Activated CD4-positive, alpha-beta memory T cell treated with anti-CD3 and anti-CD28 coated beads, Interleukin-2, amount 10 ng/mL, durations not matched to agents 7 days and 5 days (primary cell): Measurements from ENCODE around the gene TTC39B. TPM values are rescaled to one million over a fixed set of nuclear protein-coding genes. Genes with fewer than 3 reads are reported as not detected.
"Not testable (repeated sequence)": the region's sequence is repeated elsewhere in the genome, so short reads cannot be mapped to it uniquely, and the experiment has no call there.

Experiments
- CTCF ChIA-PET: fragments of 350-600 bp; sonication (Branson Sonifier 250); formaldehyde crosslinking; loops from one replicate; lab custom pipeline; 2021; ENCODE audit warnings: antibody characterized with exemption, inconsistent platforms; lab: Charles Lee
- POLR2A ChIA-PET: fragments of 350-600 bp; sonication (Branson Sonifier 250); formaldehyde crosslinking; loops from one replicate; lab custom pipeline; 2021; ENCODE audit warnings: antibody characterized with exemption; lab: Charles Lee
- DNase-seq: peaks from one replicate; pipeline ENCODE4 v3.0.0-alpha.2; 2020
- H3K27ac Mint-ChIP-seq: one replicate; pipeline ENCODE4 v1.8.0; 2021; ENCODE audit warnings: mild to moderate bottlenecking, mixed read lengths
- H3K27me3 Mint-ChIP-seq: one replicate; pipeline ENCODE4 v1.8.0; 2021; ENCODE audit warnings: mixed read lengths
- H3K36me3 Mint-ChIP-seq: one replicate; pipeline ENCODE4 v1.8.0; 2021; ENCODE audit warnings: low read depth, mixed read lengths
- H3K4me1 Mint-ChIP-seq: one replicate; pipeline ENCODE4 v1.8.0; 2021; ENCODE audit warnings: mixed read lengths
- H3K4me3 Mint-ChIP-seq: one replicate; pipeline ENCODE4 v1.8.0; 2021; ENCODE audit warnings: mild to moderate bottlenecking, mixed read lengths
- H3K9me3 Mint-ChIP-seq: one replicate; pipeline ENCODE4 v1.8.0; 2021; ENCODE audit warnings: mixed read lengths
- total RNA-seq, 2 experiments: library from RNA; stranded (reverse); gene quantifications; one replicate each; pipeline ENCODE4 v1.2.3, GENCODE V29; 2021

Gene TTC39B
- total RNA-seq, 2 experiments from 2014 or later: 27.5 to 29.6 TPM

DNA sequence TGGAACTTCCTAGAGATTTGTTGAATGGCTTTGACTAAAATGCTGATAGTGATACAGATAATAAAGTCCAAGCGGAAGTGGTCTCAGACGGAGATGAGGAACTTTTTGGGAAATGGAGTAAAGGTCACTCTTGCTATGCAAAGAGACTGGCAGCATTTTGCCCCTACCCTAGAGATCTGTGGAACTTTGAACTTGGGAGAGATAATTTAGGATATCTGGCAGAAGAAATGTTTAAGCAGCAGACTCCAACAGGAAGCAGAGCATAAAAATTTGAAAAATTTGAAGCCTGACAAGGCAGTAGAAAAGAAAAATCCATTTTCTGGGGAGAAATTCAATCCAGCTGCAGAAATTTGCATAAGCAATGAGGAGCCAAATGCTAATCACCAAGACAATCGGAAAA is 15.7 kb upstream of the TTC39B start:
- H3K4me1 Mint-ChIP-seq, H3K36me3 Mint-ChIP-seq, H3K27ac Mint-ChIP-seq, POLR2A ChIA-PET, H3K4me3 Mint-ChIP-seq, CTCF ChIA-PET, H3K9me3 Mint-ChIP-seq, DNase-seq, H3K27me3 Mint-ChIP-seq: not testable (repeated sequence)

DNA sequence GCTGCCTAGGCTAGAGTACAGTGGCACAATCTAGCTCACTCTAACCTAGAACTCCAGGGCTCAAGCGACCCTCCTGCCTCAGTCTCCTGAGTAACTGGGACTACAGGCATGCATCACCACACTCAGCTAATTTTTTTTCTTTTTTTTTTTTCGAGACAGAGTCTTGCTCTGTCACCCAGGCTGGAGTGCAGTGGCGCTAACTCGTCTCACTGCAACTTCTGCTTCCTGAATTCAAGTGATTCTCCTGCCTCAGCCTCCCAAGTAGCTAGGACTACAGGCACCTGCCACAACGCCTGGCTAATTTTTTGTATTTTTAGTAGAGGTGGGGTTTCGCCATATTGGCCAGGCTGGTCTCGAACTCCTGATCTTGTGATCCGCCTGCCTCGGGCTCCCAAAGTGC is 12.6 kb upstream of the TTC39B start:
- not testable (repeated sequence) for H3K27me3 Mint-ChIP-seq

DNA sequence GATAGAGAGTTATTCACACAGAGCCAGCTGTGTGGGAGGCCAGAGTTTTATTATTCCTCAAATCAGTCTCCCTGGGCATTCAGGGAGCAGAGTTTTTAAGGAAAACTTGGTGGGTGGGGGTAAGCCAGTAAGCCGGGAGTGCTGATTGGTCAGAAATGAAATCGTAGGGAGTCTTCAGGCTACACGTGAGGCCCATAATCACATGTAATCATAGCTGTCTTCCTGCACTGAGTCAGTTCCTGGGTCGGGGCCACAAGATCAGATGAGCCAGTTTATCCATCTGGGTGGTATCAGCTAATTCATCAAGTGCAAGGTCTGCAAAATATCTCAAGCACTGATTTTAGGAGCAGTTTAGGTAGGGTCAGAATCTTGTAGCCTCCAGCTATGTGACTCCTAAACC is 10.8 kb upstream of the TTC39B start:
- DNase-seq: no peak
- ChIA-PET CTCF (interaction anchor here (1.0 kb wide), 1 partner anchor 49 kb away, joined by 3 read pairs; no protein-coding TSS in a partner anchor), POLR2A (interaction anchor here (0.7 to 3.0 kb wide), 2 partner anchors 11 to 18 kb away, joined by 3 to 15 read pairs; partner anchors contain the start of gene TTC39B)
- peaks cover 12% of the 10 kb centered on the region for H3K9me3 Mint-ChIP-seq
- H3K27ac Mint-ChIP-seq: no peak overlapping the region
- H3K27me3 Mint-ChIP-seq: no peaks in the 10 kb centered on the region
- H3K4me3 Mint-ChIP-seq: no peak overlapping the region
- peaks cover 10% of the 10 kb centered on the region for H3K4me1 Mint-ChIP-seq
- H3K36me3 Mint-ChIP-seq: peaks cover 8% of the 10 kb centered on the region

More for the DNA sequence above, 12.6 kb upstream of the TTC39B start:
- H3K27ac Mint-ChIP-seq, H3K4me1 Mint-ChIP-seq, DNase-seq, POLR2A ChIA-PET, CTCF ChIA-PET, H3K9me3 Mint-ChIP-seq, H3K36me3 Mint-ChIP-seq, H3K4me3 Mint-ChIP-seq: not testable (repeated sequence)

DNA sequence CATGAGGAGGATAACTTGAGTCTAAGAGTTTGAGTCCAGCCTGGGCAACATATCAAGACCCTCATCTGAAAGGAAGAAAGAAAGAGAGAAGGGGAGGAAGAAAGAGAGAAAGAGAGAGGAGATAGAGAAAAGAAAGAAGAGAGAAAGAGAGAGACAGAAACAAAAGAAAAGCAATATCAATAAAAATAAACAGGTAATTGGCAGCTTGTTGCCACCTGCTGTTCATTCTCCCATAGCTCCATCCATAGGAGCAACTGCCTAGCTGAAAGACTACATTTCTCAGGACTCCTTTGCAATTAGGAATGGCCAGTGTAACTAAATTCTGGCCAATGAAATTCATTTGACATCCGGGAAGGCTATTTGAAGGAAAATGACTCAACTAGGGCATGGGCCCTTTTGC is 4.6 kb upstream of the TTC39B start:
- H3K27ac Mint-ChIP-seq: no peak overlapping the region
- POLR2A ChIA-PET: interaction anchor here (1.1 to 4.2 kb wide), 4 partner anchors 12 to 199 kb away, joined by 3 to 35 read pairs (median 24); partner anchors contain the start of gene PSIP1

DNA sequence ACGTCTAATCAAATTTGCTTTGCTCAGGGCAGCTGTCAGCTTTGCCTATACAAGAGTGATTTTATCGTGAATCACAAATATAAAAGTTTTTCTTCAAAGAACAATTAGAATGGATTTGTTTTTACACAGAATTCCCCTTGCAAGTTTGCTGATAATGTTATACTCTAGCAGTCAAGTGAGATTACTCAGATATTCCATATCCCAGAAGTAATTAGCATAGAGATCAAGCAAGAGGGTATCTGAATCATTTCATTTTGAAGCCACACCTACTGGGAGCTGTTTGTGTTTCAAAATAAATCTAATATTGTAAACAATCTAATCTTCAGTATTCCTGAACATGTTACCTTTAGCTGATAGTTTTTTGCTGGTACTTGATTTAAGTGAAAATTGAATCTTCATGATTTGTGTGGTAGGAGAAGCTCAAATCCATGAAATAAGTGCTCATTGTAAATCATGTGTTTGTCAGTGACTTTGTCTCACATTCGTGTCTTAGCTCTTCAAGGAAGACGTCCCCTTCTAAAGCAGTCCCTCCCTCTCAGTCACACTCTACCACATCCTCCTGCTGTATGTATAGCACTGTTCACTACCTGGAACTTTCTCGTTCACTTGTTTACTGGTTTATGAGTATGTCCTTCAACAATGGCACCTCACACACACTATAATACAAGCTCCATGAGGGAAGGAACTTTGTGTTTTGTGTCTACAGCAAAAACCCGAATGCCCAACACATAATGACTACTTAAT is 3.3 kb upstream of the TTC39B start:
- ChIA-PET CTCF (interaction anchor here (0.7 to 2.6 kb wide), 11 partner anchors 11 to 296 kb away, joined by 3 to 21 read pairs (median 5); partner anchors contain the start of gene SNAPC3), POLR2A (interaction anchor here (0.6 to 4.2 kb wide), 7 partner anchors 11 to 242 kb away, joined by 3 to 35 read pairs (median 10); partner anchors contain the start of genes CCDC171, PSIP1 and SNAPC3)
- Mint-ChIP-seq H3K4me3 (peak overlapping the region; percentile 25), H3K9me3 (peaks cover 7% of the 10 kb centered on the region), H3K36me3 (peaks cover 21% of the 10 kb centered on the region), H3K27me3 (no peaks in the 10 kb centered on the region), H3K4me1 (peaks cover 51% of the 10 kb centered on the region), H3K27ac (peak overlapping the region; percentile 87)
- peak; percentile 48 for DNase-seq

More for the DNA sequence above, 4.6 kb upstream of the TTC39B start:
- Mint-ChIP-seq H3K9me3 (peaks cover 7% of the 10 kb centered on the region), H3K36me3 (peaks cover 10% of the 10 kb centered on the region), H3K27me3 (no peaks in the 10 kb centered on the region), H3K4me3 (no peak overlapping the region), H3K4me1 (peaks cover 43% of the 10 kb centered on the region)
- no peak for DNase-seq
- CTCF ChIA-PET: interaction anchor here (1.1 to 2.6 kb wide), 8 partner anchors 10 to 112 kb away, joined by 3 to 21 read pairs (median 4); partner anchors contain the start of gene SNAPC3

DNA sequence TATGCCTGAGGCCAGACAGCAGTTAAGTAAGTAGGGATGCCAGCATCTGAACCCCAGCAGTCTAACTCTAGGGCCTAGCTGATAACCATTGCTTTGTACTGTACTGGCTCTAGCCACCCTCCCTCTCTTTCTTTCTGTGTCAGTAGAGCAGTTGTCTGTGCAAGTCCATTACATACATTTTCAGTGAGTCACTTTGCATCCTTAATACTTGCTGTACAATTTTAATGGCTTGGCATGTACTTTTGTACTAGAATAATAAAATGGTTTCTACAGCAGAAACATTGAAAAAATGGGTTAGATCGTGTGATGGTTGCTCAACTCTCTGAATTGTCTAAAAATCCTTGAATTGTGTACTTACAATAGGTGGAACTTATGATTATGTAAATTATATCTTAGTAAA is 1.5 kb upstream of the TTC39B start:
- Mint-ChIP-seq H3K4me3 (no peak overlapping the region), H3K9me3 (peaks cover 4% of the 10 kb centered on the region), H3K36me3 (peaks cover 28% of the 10 kb centered on the region), H3K27me3 (no peaks in the 10 kb centered on the region), H3K4me1 (peaks cover 62% of the 10 kb centered on the region), H3K27ac (no peak overlapping the region)
- no peak for DNase-seq
- CTCF ChIA-PET: interaction anchor here (1.2 to 2.9 kb wide), 2 partner anchors 9 to 96 kb away, joined by 5 to 9 read pairs; no protein-coding TSS in a partner anchor
- POLR2A ChIA-PET: interaction anchor here (1.2 to 4.2 kb wide), 3 partner anchors 9 to 114 kb away, joined by 6 to 32 read pairs (median 20); partner anchors contain the start of gene SNAPC3

DNA sequence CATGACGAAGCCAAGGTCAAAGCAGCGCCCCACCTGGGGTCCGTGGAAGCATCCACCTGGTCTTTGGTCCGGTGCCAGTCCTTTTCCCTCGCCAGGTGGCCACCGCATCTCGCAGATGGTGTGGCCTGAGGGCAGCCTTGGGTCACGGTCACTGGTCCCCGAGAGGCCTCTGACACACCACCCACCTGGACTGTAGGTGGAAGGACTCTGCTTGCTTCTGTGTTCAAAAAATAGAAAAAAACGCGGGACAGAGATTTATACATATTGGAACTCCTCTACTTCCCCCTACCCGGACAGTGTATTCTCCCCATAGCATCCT is 466 bp upstream of the TTC39B start:
- Mint-ChIP-seq H3K4me1 (peaks cover 59% of the 10 kb centered on the region), H3K36me3 (peaks cover 21% of the 10 kb centered on the region)
- POLR2A ChIA-PET: interaction anchor here (0.7 to 3.4 kb wide), 7 partner anchors 8 to 204 kb away, joined by 3 to 36 read pairs (median 6); partner anchors contain the start of genes PSIP1 and SNAPC3

DNA sequence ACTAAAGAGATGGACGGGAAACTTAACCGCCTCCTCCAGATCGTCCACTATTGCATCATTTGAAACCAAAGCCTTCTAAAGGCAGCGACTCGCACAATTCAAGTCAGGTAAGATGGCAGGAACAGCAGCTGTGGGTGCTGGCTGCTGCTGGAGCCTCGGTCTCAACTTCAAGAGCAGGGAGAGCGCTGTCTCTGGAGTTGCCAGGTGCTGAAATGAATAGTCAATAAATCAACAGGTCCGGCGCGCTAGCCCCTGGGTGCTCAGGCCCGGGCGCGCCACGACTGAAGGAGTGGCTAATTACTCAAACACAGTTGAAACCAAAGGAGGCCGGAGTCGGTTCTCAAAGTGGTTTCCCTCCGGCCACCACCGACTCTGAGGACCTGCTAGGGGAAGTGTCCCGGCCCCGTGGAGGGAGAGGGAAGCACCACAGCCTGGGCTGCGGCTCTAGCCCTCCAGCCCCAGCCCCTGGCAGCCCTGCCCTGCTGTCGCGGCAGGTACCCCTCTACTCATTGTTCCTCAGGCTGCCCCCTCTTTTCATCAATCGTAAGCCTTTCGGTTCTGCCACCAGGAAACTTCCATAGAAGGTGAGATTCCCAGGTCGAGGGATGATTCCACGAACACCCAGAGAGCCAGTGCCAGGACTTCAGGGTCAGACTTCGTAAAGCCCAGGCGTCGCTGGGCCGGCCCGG is 804 bp downstream of the TTC39B start:
- Mint-ChIP-seq H3K9me3 (no peaks in the 10 kb centered on the region), H3K27ac (peak overlapping the region; percentile 77), H3K36me3 (peaks cover 23% of the 10 kb centered on the region), H3K27me3 (no peaks in the 10 kb centered on the region), H3K4me3 (peak overlapping the region; percentile 92), H3K4me1 (peaks cover 53% of the 10 kb centered on the region)
- ChIA-PET CTCF (interaction anchor here (0.8 to 2.9 kb wide), 4 partner anchors 10 to 146 kb away, joined by 3 to 9 read pairs (median 4); no protein-coding TSS in a partner anchor), POLR2A (interaction anchor here (1.1 to 3.4 kb wide), 6 partner anchors 11 to 205 kb away, joined by 3 to 36 read pairs (median 4); partner anchors contain the start of genes PSIP1 and SNAPC3)
- peak; percentile 60 for DNase-seq

More for the DNA sequence above, 466 bp upstream of the TTC39B start:
- Mint-ChIP-seq H3K4me3 (peak overlapping the region; percentile 92), H3K27ac (peak overlapping the region; percentile 72), H3K9me3 (no peaks in the 10 kb centered on the region), H3K27me3 (no peaks in the 10 kb centered on the region)
- CTCF ChIA-PET: interaction anchor here (1.0 to 2.9 kb wide), 6 partner anchors 8 to 192 kb away, joined by 3 to 9 read pairs (median 4); no protein-coding TSS in a partner anchor
- DNase-seq: no peak

DNA sequence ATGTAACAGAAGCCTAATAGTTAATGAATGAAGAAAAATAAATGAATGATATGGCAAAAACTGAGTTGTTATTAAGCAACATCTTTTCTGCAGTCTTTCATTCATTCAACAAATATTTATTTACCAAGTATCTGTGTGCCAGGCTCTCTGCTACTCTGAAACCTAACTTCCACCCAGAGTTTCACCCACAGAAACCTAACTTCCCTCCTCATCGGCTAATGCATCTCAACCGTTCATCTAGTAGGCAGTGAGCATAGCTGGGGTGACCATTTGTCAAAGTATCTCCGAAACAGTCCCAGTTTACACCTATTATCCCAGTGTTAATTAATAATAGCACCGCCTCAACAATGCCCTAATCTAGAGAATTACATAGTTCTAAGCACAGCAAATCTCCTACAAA is 1.5 kb downstream of the TTC39B start:
- no peak for DNase-seq
- peaks cover 28% of the 10 kb centered on the region for H3K36me3 Mint-ChIP-seq
- H3K27me3 Mint-ChIP-seq: no peaks in the 10 kb centered on the region
- no peaks in the 10 kb centered on the region for H3K9me3 Mint-ChIP-seq
- CTCF ChIA-PET: interaction anchor here (2.9 kb wide), 1 partner anchor 93 kb away, joined by 9 read pairs; no protein-coding TSS in a partner anchor
- POLR2A ChIA-PET: interaction anchor here (1.1 to 3.4 kb wide), 4 partner anchors 10 to 206 kb away, joined by 3 to 36 read pairs (median 10); partner anchors contain the start of genes PSIP1 and SNAPC3
- peak overlapping the region; percentile 92 for H3K4me3 Mint-ChIP-seq
- peaks cover 55% of the 10 kb centered on the region for H3K4me1 Mint-ChIP-seq
- H3K27ac Mint-ChIP-seq: peak overlapping the region; percentile 77

DNA sequence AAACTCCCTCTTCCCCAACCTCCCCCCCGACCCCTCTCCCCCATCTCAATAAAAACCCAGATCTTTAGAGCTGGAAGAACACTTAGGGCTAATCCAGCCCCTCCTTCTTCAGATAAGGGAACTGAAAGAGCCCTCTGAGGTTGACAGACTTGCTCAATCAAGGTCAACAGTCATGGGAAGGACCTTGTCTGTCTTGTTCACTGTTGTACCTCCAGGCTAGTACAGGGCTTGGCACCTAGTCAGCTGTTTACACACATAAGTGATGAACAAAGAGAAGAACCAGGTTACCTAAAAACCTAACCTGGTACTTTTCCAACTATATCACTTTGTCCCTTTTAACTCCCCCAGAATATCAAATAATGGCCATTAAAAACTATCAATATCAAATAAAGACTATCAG is 2.4 kb downstream of the TTC39B start:
- peaks cover 55% of the 10 kb centered on the region for H3K4me1 Mint-ChIP-seq
- DNase-seq: no peak
- ChIA-PET CTCF (interaction anchor here (1.3 to 1.4 kb wide), 2 partner anchors 12 to 22 kb away, joined by 3 to 4 read pairs; no protein-coding TSS in a partner anchor), POLR2A (interaction anchor here (0.9 to 3.4 kb wide), 3 partner anchors 9 to 206 kb away, joined by 3 to 36 read pairs (median 15); partner anchors contain the start of gene PSIP1)
- H3K36me3 Mint-ChIP-seq: peaks cover 28% of the 10 kb centered on the region
- no peaks in the 10 kb centered on the region for H3K27me3 Mint-ChIP-seq
- H3K27ac Mint-ChIP-seq: no peak overlapping the region
- no peaks in the 10 kb centered on the region for H3K9me3 Mint-ChIP-seq
- H3K4me3 Mint-ChIP-seq: no peak overlapping the region

DNA sequence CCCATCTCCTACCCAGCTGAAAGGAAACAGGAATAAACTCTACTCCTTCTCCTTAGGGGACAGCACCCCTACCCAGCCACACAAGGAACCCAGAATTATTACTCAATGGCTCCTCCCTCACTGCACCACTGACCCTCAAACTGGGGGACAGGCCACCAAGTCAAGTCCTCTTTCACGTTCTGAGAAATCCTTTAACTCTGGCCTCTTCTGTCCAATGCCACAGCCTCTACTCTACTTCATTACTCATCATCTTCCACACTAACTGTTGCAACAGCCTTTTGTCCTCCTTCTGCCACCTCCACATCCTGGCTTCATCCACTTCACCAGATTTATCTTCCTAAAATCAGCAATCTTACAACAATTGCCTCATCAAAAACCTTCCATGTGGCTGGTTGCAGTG is 6.8 kb downstream of the TTC39B start:
- CTCF ChIA-PET: interaction anchor here (0.6 to 2.7 kb wide), 6 partner anchors 8 to 306 kb away, joined by 4 to 21 read pairs (median 5); no protein-coding TSS in a partner anchor
- H3K36me3 Mint-ChIP-seq: peaks cover 42% of the 10 kb centered on the region
- H3K9me3 Mint-ChIP-seq: peaks cover 4% of the 10 kb centered on the region
- H3K4me3 Mint-ChIP-seq: peak overlapping the region; percentile 69
- POLR2A ChIA-PET: interaction anchor here (0.9 to 2.4 kb wide), 7 partner anchors 8 to 213 kb away, joined by 3 to 35 read pairs (median 5); partner anchors contain the start of genes PSIP1 and TTC39B
- H3K4me1 Mint-ChIP-seq: peaks cover 70% of the 10 kb centered on the region
- no peak for DNase-seq
- H3K27me3 Mint-ChIP-seq: no peaks in the 10 kb centered on the region
- H3K27ac Mint-ChIP-seq: peak overlapping the region; percentile 98
